ENCODE results near the gene CCDC17. TPM values are rescaled to one million over a fixed set of nuclear protein-coding genes. Genes with fewer than 3 reads are reported as not detected.

CCDC17 gene
- 1 to 10 TPM; 2.5 to 3.9 TPM for total RNA-seq

- H3K4me3 Mint-ChIP-seq, result no peak within 1 kb of the TSS
- no peaks in the 10 kb centered on the region for H3K4me1 Mint-ChIP-seq
- no peak within 1 kb of the TSS for H3K27ac Mint-ChIP-seq
- H3K36me3 Mint-ChIP-seq, result peaks cover 26% of the 10 kb centered on the region
- DNase-seq (no peak), ATAC-seq (no peak)
- H3K27me3 Mint-ChIP-seq, result no peaks in the 10 kb centered on the region
- CTCF ChIA-PET, result interaction anchor here (0.6 kb wide), 1 partner anchor 75 kb away, joined by 4 read pairs; no protein-coding TSS in a partner anchor
- no peaks in the 10 kb centered on the region for H3K9me3 Mint-ChIP-seq (ENCODE audit: low read depth)
Observed at GRCh38 chr1:45623972-45624371, at the start of gene CCDC17. Gene CCDC17, minus strand, starts transcription at chr1:45624054. Its CDS starts 145 bp downstream, at chr1:45623909.

GRCh38 chr1:45669859-45670655, 46.2 kb upstream of the CCDC17 start:
- Mint-ChIP-seq H3K27me3 (no peaks in the 10 kb centered on the region), H3K4me3 (no peak overlapping the region), H3K9me3 (ENCODE audit: low read depth) (no peaks in the 10 kb centered on the region), H3K27ac (no peak overlapping the region), H3K4me1 (peaks cover 12% of the 10 kb centered on the region), H3K36me3 (peaks cover 29% of the 10 kb centered on the region)
- no peak for DNase-seq
- ATAC-seq, result no peak
- CTCF ChIA-PET, result interaction anchor here (0.6 to 1.5 kb wide), 2 partner anchors 17 to 85 kb away, joined by 3 to 4 read pairs; partner anchors contain the start of gene GPBP1L1

- DNase-seq, result no peak
- Mint-ChIP-seq H3K27ac (no peak overlapping the region), H3K4me1 (peaks cover 11% of the 10 kb centered on the region), H3K9me3 (ENCODE audit: low read depth) (no peaks in the 10 kb centered on the region), H3K4me3 (no peak overlapping the region), H3K27me3 (no peaks in the 10 kb centered on the region), H3K36me3 (peaks cover 27% of the 10 kb centered on the region)
- CTCF ChIA-PET, result no interaction called here
- no peak for ATAC-seq
Observed at GRCh38 chr1:45669379-45669778, 45.5 kb upstream of the CCDC17 start.

GRCh38 chr1:45668526-45668925, 44.7 kb upstream of the CCDC17 start:
- H3K27ac Mint-ChIP-seq, result no peak overlapping the region

GRCh38 chr1:45667321-45668111, 43.7 kb upstream of the CCDC17 start:
- CTCF ChIA-PET, result no interaction called here
- H3K27me3 Mint-ChIP-seq, result no peaks in the 10 kb centered on the region
- H3K9me3 Mint-ChIP-seq (ENCODE audit: low read depth), result no peaks in the 10 kb centered on the region
- H3K36me3 Mint-ChIP-seq, result peaks cover 20% of the 10 kb centered on the region
- peaks cover 12% of the 10 kb centered on the region for H3K4me1 Mint-ChIP-seq
- ATAC-seq (no peak), DNase-seq (no peak)
- H3K27ac Mint-ChIP-seq, result no peak overlapping the region
- no peak overlapping the region for H3K4me3 Mint-ChIP-seq

More at GRCh38 chr1:45668526-45668925, 44.7 kb upstream of the CCDC17 start:
- peaks cover 26% of the 10 kb centered on the region for H3K36me3 Mint-ChIP-seq
- no peaks in the 10 kb centered on the region for H3K9me3 Mint-ChIP-seq (ENCODE audit: low read depth)
- H3K4me3 Mint-ChIP-seq, result no peak overlapping the region
- H3K4me1 Mint-ChIP-seq, result peaks cover 11% of the 10 kb centered on the region
- CTCF ChIA-PET, result no interaction called here
- no peak for ATAC-seq
- no peak for DNase-seq
- H3K27me3 Mint-ChIP-seq, result no peaks in the 10 kb centered on the region

GRCh38 chr1:45666836-45667235, 43.0 kb upstream of the CCDC17 start:
- Mint-ChIP-seq H3K27ac (no peak overlapping the region), H3K27me3 (no peaks in the 10 kb centered on the region), H3K4me3 (no peak overlapping the region), H3K36me3 (peaks cover 19% of the 10 kb centered on the region), H3K9me3 (ENCODE audit: low read depth) (no peaks in the 10 kb centered on the region), H3K4me1 (peaks cover 12% of the 10 kb centered on the region)
- ATAC-seq, result no peak
- no peak for DNase-seq
- CTCF ChIA-PET, result no interaction called here

GRCh38 chr1:45660336-45660735, 36.5 kb upstream of the CCDC17 start:
- CTCF ChIA-PET, result no interaction called here
- Mint-ChIP-seq H3K27ac (no peak overlapping the region), H3K4me1 (peaks cover 18% of the 10 kb centered on the region), H3K4me3 (no peak overlapping the region), H3K27me3 (no peaks in the 10 kb centered on the region), H3K36me3 (peaks cover 45% of the 10 kb centered on the region), H3K9me3 (ENCODE audit: low read depth) (no peaks in the 10 kb centered on the region)
- DNase-seq (no peak), ATAC-seq (no peak)

GRCh38 chr1:45659222-45659621, 35.4 kb upstream of the CCDC17 start:
- no peak for ATAC-seq
- Mint-ChIP-seq H3K27ac (no peak overlapping the region), H3K4me3 (no peak overlapping the region), H3K9me3 (ENCODE audit: low read depth) (no peaks in the 10 kb centered on the region), H3K36me3 (peaks cover 52% of the 10 kb centered on the region), H3K4me1 (peaks cover 22% of the 10 kb centered on the region), H3K27me3 (no peaks in the 10 kb centered on the region)
- CTCF ChIA-PET, result no interaction called here
- DNase-seq, result no peak

- H3K9me3 Mint-ChIP-seq (ENCODE audit: low read depth), result no peaks in the 10 kb centered on the region
- no peak for ATAC-seq
- CTCF ChIA-PET, result no interaction called here
- H3K4me3 Mint-ChIP-seq, result no peak overlapping the region
- no peak for DNase-seq
- peaks cover 19% of the 10 kb centered on the region for H3K4me1 Mint-ChIP-seq
- no peak overlapping the region for H3K27ac Mint-ChIP-seq
- H3K27me3 Mint-ChIP-seq, result no peaks in the 10 kb centered on the region
- H3K36me3 Mint-ChIP-seq, result peaks cover 55% of the 10 kb centered on the region
Observed at GRCh38 chr1:45658171-45658570, 34.3 kb upstream of the CCDC17 start.

GRCh38 chr1:45656573-45657226, 32.8 kb upstream of the CCDC17 start:
- peaks cover 63% of the 10 kb centered on the region for H3K36me3 Mint-ChIP-seq
- DNase-seq, result no peak
- CTCF ChIA-PET, result interaction anchor here (0.6 to 1.0 kb wide), 3 partner anchors 11 to 337 kb away, joined by 3 to 4 read pairs (median 3); no protein-coding TSS in a partner anchor
- H3K27me3 Mint-ChIP-seq, result no peaks in the 10 kb centered on the region
- ATAC-seq, result no peak
- H3K4me3 Mint-ChIP-seq, result no peak overlapping the region
- no peaks in the 10 kb centered on the region for H3K9me3 Mint-ChIP-seq (ENCODE audit: low read depth)
- no peak overlapping the region for H3K27ac Mint-ChIP-seq
- peaks cover 18% of the 10 kb centered on the region for H3K4me1 Mint-ChIP-seq

- CTCF ChIA-PET, result no interaction called here
- DNase-seq (no peak), ATAC-seq (peak; percentile 39)
- Mint-ChIP-seq H3K27me3 (no peaks in the 10 kb centered on the region), H3K4me3 (no peak overlapping the region), H3K4me1 (peaks cover 18% of the 10 kb centered on the region), H3K27ac (no peak overlapping the region), H3K36me3 (peaks cover 61% of the 10 kb centered on the region), H3K9me3 (ENCODE audit: low read depth) (no peaks in the 10 kb centered on the region)
Observed at GRCh38 chr1:45654540-45655280, 30.9 kb upstream of the CCDC17 start.

GRCh38 chr1:45647248-45648021, 23.6 kb upstream of the CCDC17 start:
- Mint-ChIP-seq H3K9me3 (ENCODE audit: low read depth) (no peaks in the 10 kb centered on the region), H3K4me3 (no peak overlapping the region), H3K27ac (no peak overlapping the region), H3K36me3 (peaks cover 27% of the 10 kb centered on the region), H3K4me1 (peaks cover 2% of the 10 kb centered on the region), H3K27me3 (no peaks in the 10 kb centered on the region)
- ATAC-seq, result no peak
- CTCF ChIA-PET, result no interaction called here
- no peak for DNase-seq
